ENCODE results near the gene GMEB2.

DNA sequence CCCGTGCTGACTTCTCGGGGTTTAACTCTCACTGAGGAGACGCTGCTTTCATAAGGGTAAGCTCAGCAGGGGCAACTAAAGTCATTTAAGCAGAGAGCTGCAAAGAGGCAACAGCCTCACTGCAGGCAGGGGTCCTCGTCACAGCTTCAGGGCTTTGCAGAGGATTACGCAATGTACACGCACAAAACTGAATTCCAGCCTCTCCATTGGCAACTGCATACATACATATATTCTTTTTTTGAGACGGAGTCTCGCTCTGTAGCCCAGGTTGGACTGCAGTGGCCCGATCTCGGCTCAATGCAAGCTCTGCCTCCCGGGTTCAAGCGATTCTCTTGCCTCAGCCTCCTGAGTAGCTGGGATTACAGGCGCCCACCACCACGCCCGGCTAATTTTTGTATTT, 2.4 kb downstream of the GMEB2 start:
- TF ChIP-seq, protein P1, sequence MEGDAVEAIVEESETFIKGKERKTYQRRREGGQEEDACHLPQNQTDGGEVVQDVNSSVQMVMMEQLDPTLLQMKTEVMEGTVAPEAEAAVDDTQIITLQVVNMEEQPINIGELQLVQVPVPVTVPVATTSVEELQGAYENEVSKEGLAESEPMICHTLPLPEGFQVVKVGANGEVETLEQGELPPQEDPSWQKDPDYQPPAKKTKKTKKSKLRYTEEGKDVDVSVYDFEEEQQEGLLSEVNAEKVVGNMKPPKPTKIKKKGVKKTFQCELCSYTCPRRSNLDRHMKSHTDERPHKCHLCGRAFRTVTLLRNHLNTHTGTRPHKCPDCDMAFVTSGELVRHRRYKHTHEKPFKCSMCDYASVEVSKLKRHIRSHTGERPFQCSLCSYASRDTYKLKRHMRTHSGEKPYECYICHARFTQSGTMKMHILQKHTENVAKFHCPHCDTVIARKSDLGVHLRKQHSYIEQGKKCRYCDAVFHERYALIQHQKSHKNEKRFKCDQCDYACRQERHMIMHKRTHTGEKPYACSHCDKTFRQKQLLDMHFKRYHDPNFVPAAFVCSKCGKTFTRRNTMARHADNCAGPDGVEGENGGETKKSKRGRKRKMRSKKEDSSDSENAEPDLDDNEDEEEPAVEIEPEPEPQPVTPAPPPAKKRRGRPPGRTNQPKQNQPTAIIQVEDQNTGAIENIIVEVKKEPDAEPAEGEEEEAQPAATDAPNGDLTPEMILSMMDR (IDR thresholded peaks at IDR 0.05): no peak
- TF ChIP-seq ZFX (IDR thresholded peaks at IDR 0.05; ENCODE audit: borderline replicate concordance): no peak

Data from 22Rv1 (cell line).